ENCODE measurements around the gene RFX5. TPM values are rescaled to one million over a fixed set of nuclear protein-coding genes. Genes with fewer than 3 reads are reported as not detected.
A peak's percentile ranks its signal among the peaks of the same experiment; 100 is the strongest.

The RFX5 gene
- total and polyA plus RNA-seq, 9 of the 15 experiments (the other 6 are each of a cell fraction or from before 2014, with no cell fraction given), result 3.8 to 48.2 (median 32.2) TPM

- TF ChIP-seq BRD9 (IDR thresholded peaks at IDR 0.05; ENCODE audit: low read depth, partially characterized antibody) (no peak), DLX4 (CRISPR knock-in tag; IDR thresholded peaks at IDR 0.05) (no peak), STAT5B (CRISPR knock-in tag; IDR thresholded peaks at IDR 0.05) (no peak), SMARCA5 (IDR thresholded peaks at IDR 0.05) (no peak), CBFA2T2 (conservative IDR thresholded peaks at IDR 0.05) (peak; percentile 82), HOXB6 (CRISPR knock-in tag; IDR thresholded peaks at IDR 0.05; ENCODE audit: borderline replicate concordance) (no peak), BRCA1 (IDR thresholded peaks at IDR 0.05) (no peak), BRCA1 (CRISPR knock-in tag; IDR thresholded peaks at IDR 0.05) (no peak), ID3 (CRISPR knock-in tag; IDR thresholded peaks at IDR 0.05) (no peak), ID3 (tag; IDR thresholded peaks at IDR 0.05) (no peak), PURB (CRISPR knock-in tag; IDR thresholded peaks at IDR 0.05; ENCODE audit: low read depth) (no peak), HDAC2 (IDR thresholded peaks at IDR 0.05) (peak; percentile 70; the same call in 1 of the 2 replicates)
- TF ChIP-seq, protein P1, sequence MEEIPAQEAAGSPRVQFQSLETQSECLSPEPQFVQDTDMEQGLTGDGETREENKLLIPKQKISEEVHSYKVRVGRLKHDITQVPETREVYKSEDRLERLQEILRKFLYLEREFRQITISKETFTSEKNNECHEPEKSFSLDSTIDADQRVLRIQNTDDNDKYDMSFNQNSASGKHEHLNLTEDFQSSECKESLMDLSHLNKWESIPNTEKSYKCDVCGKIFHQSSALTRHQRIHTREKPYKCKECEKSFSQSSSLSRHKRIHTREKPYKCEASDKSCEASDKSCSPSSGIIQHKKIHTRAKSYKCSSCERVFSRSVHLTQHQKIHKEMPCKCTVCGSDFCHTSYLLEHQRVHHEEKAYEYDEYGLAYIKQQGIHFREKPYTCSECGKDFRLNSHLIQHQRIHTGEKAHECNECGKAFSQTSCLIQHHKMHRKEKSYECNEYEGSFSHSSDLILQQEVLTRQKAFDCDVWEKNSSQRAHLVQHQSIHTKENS (CRISPR knock-in tag; IDR thresholded peaks at IDR 0.05), result no peak
- TF ChIP-seq, protein P2, sequence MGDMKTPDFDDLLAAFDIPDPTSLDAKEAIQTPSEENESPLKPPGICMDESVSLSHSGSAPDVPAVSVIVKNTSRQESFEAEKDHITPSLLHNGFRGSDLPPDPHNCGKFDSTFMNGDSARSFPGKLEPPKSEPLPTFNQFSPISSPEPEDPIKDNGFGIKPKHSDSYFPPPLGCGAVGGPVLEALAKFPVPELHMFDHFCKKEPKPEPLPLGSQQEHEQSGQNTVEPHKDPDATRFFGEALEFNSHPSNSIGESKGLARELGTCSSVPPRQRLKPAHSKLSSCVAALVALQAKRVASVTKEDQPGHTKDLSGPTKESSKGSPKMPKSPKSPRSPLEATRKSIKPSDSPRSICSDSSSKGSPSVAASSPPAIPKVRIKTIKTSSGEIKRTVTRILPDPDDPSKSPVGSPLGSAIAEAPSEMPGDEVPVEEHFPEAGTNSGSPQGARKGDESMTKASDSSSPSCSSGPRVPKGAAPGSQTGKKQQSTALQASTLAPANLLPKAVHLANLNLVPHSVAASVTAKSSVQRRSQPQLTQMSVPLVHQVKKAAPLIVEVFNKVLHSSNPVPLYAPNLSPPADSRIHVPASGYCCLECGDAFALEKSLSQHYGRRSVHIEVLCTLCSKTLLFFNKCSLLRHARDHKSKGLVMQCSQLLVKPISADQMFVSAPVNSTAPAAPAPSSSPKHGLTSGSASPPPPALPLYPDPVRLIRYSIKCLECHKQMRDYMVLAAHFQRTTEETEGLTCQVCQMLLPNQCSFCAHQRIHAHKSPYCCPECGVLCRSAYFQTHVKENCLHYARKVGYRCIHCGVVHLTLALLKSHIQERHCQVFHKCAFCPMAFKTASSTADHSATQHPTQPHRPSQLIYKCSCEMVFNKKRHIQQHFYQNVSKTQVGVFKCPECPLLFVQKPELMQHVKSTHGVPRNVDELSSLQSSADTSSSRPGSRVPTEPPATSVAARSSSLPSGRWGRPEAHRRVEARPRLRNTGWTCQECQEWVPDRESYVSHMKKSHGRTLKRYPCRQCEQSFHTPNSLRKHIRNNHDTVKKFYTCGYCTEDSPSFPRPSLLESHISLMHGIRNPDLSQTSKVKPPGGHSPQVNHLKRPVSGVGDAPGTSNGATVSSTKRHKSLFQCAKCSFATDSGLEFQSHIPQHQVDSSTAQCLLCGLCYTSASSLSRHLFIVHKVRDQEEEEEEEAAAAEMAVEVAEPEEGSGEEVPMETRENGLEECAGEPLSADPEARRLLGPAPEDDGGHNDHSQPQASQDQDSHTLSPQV (IDR thresholded peaks at IDR 0.05), result peak; percentile 72
- TF ChIP-seq, protein P3, sequence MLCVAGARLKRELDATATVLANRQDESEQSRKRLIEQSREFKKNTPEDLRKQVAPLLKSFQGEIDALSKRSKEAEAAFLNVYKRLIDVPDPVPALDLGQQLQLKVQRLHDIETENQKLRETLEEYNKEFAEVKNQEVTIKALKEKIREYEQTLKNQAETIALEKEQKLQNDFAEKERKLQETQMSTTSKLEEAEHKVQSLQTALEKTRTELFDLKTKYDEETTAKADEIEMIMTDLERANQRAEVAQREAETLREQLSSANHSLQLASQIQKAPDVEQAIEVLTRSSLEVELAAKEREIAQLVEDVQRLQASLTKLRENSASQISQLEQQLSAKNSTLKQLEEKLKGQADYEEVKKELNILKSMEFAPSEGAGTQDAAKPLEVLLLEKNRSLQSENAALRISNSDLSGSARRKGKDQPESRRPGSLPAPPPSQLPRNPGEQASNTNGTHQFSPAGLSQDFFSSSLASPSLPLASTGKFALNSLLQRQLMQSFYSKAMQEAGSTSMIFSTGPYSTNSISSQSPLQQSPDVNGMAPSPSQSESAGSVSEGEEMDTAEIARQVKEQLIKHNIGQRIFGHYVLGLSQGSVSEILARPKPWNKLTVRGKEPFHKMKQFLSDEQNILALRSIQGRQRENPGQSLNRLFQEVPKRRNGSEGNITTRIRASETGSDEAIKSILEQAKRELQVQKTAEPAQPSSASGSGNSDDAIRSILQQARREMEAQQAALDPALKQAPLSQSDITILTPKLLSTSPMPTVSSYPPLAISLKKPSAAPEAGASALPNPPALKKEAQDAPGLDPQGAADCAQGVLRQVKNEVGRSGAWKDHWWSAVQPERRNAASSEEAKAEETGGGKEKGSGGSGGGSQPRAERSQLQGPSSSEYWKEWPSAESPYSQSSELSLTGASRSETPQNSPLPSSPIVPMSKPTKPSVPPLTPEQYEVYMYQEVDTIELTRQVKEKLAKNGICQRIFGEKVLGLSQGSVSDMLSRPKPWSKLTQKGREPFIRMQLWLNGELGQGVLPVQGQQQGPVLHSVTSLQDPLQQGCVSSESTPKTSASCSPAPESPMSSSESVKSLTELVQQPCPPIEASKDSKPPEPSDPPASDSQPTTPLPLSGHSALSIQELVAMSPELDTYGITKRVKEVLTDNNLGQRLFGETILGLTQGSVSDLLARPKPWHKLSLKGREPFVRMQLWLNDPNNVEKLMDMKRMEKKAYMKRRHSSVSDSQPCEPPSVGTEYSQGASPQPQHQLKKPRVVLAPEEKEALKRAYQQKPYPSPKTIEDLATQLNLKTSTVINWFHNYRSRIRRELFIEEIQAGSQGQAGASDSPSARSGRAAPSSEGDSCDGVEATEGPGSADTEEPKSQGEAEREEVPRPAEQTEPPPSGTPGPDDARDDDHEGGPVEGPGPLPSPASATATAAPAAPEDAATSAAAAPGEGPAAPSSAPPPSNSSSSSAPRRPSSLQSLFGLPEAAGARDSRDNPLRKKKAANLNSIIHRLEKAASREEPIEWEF (CRISPR knock-in tag; IDR thresholded peaks at IDR 0.05), result no peak
Observed at GRCh38 chr1:151370211-151370911, 23.3 kb upstream of the RFX5 start (continued).

All from K562 (cell line).